NCI-H1048 (cell line): ENCODE results near the gene ANGPTL8.

ENCODE experiments used
- DNase-seq: peaks from one replicate; lab custom pipeline; 2025; lab: John Stamatoyannopoulos, UW

Gene ANGPTL8

DNA sequence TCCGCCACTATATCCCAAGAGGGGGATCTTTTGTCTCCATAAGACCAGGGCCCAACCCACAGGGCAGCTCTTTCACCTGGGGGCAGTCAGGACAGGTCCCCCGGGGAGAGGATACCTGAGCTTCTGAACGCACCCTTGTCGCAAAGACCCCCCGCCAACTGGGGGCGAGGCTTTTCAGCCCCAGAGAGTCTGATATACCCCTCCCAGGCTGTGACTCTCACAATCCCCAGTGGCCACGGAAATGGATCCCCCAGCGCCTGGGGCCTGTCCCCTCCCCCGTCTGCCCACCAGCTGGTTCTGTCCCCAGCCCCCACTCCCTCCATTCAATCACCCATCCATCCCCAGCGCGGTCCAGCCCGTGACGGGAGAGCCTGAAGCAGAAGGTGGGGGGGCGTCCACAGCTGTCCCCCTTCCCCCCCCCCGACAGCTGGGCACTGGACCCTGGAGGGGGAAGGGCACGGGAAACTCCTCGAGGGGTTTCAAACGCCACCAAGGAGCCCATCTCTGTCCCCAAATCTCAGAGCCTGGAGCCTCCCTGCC, 22.1 kb downstream of the ANGPTL8 start:
- DNase-seq, result no peak

DNA sequence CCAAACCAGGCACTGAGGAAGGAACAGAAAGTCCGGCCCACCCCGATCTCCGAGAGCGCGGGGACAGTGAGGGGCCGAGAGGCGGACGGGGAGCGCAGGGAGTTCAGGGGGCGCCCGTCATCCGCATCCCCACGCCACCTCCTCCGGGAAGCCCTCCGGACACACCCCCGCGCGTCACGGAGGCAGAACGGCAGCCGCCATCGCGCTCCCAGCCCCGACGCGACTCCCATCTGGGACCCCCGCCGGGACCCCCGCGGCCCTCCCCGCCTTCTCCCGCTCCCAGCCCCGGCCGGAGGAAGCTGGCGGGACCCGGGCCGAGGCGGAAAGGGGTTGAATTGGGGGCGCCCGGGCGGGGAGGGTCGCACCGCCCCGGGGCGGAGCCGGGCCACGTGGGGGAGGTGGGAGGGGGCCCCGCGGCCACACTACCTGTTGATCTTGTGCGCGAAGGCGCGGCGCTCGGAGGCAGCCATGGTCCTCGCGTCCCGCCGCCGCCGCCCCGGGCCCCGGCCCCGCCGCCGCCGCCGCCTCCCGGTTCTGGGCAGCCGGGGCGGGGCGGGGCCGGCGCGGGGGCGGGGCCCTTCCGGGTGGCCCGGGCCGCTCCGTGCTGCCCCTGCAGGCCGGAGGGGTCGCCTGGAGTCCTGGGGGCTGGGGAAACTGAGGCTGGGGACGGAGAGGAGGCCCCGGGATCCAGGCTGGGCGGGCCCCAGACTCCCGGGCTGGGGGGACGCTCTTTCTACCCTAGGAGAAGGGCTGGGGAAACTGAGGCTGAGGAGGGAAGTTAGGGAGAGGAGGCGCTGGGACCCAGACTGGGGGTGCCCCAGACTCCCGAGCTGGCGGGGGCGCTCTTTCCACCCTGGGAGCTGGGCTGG, 22.8 kb downstream of the ANGPTL8 start, which contains the start of gene DOCK6:
TSS of gene DOCK6 (minus strand) at position 554 of the 869 bp plus-strand sequence. CDS start at position 470, 84 bp downstream.
- DNase-seq, result no peak

DNA sequence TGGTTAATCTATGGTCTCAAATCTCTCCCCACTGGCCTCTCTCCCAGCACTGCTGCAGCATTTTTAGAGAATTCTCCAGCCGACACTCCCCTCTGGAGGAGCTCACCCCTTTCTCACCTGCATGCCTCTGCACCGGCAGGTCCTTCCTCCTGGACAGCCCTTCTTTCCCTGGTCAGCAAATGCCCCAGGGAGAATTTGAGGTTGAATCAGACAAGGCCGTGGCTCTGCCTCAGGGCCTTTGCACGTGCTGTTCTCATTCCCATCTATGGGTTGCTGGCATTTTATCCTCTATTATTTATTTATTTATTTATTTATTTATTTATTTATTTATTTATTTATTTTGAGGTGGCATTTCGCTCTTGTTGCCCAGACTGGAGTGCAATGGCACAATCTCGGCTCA, 24.3 kb downstream of the ANGPTL8 start:
- DNase-seq, result no peak

DNA sequence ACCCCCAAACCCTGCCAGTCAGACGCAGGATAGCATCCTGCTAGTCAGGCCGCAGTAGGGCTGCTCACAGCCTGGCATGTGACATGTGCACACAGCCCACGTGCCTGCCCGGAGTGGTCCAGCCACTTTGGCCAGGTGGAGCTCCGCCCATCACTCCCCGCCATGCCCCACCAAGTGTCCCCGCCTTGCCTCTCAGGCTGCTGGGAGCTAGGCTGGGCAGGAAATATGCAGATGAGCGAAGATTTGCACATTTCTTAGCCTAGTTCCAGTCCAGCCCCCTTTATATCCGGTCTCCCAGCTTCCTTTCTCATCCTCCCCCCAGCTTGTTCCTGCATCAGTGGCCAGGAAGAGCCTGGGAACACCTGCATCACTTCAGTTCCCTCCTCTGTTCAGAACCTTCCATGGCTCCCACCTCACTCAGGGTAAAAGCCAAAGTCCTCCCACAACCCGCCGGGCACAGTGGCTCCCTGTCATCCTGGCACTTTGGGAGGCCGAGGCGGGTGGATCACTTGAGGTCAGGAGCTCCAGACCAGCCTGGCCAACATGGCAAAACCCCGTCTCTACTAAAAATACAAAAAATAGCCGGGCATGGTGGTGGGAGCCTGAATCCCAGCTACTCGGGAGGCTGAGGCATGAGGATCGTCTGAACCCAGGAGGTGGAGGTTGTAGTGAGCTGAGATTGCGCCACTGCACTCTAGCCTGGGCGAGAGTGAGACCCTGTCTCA, 25.2 kb downstream of the ANGPTL8 start:
- no peak for DNase-seq

DNA sequence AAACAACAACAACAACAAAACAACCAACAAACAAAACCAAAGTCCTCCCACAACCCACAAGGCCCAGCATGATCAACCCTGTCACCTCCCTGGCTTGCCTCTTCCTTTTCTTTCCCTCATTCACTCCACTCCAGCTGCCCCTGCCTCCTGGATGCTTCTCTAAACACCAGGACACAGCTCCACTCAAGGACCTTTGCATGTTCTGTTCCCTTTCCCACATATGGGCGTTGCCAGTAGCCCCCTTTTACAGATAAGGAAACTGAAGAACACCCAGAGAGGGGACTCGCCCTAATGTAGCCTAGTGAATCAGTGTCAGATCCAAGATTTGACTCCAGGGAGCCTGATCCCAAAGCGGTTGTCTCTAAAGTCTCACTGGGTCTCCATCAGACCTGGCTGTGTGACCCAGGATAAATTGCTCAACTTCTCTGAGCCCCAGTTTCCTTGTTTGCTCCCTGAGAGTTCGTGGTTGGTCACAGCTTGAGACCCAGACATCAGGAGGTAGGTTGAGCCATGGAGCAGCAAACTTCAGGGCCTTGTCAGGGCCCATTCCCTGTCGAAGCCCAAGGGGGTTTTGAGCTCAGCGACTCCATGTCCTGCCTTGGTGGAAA, 25.9 kb downstream of the ANGPTL8 start:
- no peak for DNase-seq

DNA sequence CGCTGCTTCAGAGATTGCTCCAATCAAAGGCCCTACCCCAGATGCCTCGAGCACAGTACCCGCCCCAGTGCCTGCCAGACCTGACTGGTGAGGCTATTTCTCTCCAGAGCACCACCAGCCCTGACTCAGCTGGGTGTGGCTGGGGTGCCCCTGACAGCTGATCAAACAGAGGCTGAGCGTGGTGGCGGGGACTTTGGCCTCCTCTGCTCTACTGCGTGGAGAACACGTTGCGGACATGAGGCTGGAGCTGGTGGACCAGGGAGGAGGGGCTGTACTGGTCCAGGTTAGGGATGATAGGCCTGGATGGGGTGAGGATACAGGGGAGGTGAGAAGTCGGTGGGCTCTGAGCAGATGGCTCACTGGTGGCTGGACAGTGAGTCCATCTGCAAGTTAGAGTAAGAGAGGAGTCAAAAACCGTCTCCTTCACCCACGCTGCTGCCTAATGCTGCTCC, 26.4 kb downstream of the ANGPTL8 start:
- DNase-seq, result no peak

DNA sequence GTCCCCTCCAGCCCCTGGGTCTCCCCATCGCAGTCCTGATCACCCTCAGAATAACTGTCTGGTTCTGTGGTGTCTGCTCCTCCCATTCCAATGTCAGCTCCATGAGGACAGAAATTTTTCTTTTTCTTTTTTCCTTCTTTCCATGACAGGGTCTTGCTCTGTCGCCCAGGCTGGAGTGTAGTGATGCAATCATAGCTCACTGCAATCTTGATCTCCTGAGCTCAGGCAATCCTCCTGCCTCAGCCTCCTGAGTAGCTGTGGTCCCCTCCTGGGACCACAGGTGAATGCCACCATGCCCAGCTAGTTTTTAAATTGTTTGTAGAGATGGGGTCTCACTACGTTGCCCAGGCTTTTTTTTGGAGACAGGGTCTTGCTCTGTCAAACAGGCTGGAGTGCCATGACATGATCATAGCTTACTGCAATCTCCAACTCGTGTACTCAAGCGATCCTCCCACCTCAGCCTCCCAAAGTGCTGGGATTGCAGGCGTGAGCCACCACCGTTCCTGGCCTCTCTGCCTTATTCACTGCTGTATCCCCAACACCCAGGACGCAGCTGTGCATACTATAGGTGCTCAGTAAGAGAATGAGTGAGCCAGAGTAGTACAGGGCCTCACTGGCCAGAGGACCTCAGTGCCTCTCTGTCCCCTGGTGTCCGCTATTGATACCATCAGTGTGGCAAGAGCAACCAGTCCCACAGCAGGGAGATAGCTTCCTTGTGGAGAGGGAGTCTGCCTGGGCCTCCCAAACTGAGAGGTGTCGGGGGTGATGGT, 28.1 kb downstream of the ANGPTL8 start:
- no peak for DNase-seq

DNA sequence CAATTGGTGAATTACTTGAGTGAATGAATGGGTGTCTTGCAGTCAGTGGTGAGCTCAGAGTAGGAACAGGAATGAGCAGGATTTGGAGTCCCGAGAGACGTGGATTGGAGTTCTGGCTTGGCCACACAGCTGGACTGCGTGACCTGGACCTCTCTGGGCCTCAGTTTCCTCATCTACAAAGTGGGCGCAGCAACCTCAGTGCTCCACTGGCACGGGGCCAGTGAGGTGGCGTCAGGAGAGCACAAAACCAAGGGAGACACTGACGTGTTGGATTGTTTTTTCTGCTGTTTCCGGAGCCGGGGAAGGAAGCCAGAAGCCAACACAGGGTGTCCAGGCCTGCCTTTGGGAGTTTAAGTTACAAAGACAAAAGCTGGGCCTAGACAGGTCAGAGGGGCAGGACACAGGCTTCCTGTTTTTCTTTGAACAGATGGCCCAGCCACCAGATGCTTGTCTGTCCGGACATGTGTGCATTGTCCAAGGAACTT, 29.4 kb downstream of the ANGPTL8 start:
- DNase-seq, result no peak

DNA sequence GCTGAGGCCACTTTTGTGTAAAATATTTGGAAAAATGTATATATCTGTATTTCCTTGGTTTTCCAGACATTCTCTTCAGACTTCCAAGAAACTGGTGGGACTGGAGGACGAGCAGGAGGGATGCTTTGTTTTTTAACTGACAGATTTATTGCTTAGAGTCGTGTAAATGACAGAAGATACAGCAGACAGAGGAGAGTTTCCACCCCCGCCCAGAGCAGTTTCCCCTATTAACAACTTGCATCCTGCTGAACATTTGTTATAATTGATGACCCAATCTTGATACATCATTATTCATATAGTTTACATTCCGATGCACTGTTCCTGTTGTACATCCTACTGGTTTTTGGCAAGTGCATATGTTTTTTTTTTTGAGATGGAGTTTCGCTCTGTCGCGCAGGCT, 30.0 kb downstream of the ANGPTL8 start:
- DNase-seq, result no peak

DNA sequence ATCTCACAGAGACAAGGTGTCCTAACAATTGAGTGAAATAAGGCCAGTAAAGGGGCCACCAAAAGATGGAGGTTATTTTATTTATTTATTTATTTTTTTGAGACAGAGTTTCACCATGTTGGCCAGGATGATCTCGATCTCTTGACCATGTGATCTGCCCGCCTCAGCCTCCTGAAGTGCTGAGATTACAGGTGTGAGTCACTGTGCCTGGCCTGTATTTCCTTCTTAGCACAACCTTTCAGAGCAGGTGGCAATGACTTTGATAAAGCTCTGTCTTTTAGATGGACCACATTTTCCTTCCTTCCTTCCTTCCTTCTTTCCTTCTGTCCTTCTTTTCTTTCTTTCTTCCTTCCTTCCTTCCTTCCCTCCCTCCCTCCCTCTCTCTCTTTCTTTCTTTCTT, 33.9 kb downstream of the ANGPTL8 start:
- no peak for DNase-seq

DNA sequence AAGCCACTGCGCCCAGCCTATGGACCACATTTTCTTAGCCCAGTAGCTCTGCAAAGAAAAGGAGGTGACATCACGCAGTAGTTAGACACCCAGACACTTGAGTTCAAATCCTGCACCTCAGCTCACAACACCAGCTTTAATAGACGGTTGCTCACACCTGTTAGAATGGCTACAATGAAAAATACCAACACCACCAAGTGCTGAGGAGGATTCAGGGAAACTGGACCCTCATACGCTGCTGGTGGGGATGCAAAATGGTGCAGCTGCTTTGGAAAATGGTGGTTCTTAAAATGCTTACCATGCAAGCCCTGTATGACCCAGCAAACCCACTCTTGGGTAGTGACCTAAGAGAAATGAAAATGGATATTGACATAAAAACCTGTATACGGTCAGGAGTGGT, 34.6 kb downstream of the ANGPTL8 start:
- no peak for DNase-seq

DNA sequence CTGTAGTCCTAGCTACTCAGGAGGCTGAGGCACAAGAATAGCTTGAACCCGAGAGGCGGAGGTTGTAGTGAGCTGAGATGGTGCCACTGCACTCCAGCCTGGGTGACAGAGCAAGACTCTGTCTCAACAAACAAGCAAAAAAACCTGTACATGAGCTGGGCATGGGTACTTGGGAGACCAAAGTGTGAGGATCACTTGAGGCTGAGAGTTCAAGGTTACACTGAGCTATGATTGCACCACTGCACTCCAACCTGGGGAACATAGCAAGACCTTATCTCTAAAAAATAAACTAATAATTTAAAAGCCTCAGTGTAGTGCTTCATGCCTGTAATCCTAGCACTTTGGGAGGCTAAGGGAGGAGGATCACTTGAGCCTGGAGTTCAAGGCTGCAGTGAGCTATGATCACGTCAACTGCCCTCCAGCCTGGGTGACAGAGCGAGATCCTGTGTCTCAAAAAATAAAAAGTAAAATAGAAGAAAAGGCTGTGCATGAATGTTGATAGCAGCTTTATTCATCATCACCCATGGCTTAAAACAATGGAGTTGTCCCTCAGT, 35.2 kb downstream of the ANGPTL8 start:
- no peak for DNase-seq

DNA sequence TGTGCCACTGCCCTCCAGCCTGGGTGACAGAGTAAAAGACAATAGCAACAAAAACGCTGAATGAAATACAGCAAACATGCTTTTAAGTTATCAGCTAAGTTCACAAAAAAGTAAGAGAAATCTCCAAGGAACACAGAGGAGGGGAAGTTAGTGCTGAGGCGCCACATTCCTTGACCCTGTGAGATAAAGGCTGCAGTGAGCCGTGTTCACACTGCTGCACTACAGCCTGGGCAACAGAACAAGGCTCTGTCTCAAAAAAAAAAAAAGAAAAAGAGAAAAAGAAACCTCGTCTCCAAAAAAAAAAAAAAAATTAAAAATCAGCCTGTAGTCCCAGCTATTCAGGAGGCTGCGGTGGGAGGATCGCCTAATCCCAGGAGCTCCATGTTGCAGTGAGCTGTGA, 39.3 kb downstream of the ANGPTL8 start:
- DNase-seq, result no peak

DNA sequence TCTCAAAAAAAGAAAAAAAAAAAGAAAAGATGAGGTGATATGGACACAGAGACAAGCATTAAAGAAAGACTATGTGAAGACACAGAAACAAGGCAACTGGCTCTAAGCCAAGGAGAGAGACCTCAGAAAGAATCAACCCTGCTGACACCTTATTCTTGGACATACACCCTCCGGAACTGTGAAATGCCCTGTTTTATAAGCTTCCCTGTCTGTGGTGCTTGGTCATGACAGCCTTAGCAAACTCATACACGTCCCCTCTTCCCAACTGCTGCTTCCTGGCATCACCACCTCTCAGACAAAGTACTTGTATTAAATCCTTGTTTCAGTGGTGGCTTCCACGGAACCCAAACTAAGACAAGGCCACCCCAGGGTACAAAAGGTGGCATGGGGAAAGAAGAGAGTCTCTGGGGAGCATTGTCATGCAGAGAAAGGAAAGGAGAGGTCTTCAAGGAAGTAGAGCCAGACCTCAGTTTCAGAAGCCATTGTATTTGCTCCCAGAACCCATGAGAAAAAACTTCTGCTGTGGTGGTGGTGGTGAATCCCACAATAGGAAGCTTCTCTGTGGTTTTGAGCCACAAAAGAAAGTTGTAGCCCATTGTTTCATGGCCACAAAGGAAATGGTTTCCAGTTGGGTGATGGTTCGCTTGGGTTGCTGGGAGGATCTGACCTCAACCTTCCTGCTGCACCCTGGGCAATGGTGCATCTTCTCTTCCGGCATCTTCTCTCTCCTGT, 40.3 kb downstream of the ANGPTL8 start:
- DNase-seq, result no peak

DNA sequence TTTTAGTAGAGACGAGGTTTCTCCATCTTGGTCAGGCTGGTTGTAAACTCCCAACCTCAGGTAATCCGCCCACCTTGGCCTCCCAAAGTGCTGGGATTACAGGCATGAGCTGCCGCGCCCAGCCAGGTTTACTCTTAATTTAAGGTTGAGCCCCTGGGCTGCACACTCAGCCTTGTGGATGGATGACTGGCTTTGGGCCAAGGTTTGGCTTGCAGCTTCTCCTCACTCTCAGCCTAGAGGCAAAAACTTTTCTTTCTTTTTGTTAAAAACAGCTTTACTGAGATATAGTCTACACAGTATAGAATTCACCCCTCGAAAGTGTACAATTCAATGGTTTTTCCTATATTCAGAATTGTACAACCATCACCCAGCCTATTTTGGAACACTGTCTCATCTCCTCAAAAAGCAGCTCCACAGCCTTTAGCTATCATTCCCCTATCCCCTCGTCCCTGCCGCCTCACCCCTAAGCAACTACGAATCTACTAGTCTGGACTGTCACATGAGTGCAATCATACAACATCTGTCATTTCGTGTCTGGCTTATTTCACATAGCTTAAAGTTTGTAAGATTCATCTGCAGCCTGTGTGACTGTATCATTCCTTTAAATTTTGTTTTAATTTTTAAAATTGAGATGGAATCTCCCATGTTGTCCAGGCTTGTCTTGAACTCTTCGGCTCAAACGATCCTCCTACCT, 42.1 kb downstream of the ANGPTL8 start:
- DNase-seq, result no peak

DNA sequence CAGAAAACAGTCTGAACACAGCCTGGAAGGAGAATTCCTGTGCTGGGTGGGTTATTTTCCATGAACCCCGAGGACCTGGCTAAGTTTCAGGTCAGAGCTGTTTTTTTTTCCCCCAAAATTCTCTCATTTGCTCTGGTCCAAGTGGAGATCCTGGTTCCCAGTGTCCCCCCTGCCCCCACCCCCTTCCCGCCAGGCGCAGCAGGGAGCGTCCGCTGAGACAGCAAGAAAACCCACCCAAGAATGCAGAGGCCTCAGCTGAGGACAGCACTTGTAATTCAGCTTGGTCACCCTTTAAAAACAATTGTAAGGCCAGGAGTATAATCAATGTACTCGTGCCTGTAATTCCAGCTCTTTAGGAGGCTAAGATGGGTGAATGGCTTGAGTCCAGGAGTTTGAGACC, 45.1 kb downstream of the ANGPTL8 start:
- no peak for DNase-seq

DNA sequence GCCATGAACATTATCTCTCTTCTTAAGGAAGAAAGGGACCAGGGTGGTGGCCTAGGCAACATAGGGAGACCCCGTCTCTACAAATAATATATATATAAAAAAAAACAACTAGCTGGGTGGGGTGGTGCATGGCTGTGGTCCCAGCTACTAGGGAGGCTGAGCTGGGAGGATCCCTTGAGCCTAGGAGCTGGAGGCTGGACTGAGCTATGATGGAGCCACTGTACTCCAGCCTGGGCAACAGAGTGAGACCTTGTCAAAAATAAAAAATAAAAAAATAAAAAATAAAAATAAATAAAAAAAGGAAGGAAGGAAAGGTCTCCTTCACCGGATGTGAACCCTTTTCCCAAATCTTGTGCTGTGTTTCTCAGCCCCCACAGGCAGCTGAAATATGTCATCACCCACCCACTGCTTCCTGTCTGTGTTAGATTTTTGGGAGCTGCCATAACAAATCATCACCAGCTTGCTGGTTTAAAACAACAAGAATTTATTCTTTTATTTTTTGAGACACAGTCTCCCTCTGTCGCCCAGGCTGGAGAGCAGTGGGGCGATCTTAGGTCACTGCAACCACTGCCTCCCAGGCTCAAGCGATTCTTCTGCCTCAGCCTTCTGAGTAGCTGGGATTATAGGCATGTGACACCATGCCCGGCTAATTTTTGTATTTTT, 47.0 kb downstream of the ANGPTL8 start:
- no peak for DNase-seq

DNA sequence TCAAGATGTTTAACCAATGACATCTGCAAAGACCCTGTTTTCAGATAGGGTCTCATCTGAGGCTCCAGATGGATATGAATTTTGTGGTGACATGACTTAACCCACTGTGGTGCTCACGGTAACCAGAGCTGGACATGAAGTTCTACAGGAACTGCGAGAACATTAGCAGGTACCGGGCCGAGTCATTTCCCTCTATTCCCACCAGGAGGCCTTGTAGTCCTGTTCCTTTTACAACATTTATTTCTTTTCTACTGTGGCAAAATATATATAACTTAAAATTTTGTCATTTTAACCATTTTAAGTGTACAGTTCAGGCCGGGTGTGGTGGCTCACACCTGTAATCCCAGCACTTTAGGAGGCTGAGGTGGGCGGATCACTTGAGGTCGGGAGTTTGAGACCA, 48.9 kb downstream of the ANGPTL8 start:
- no peak for DNase-seq

DNA sequence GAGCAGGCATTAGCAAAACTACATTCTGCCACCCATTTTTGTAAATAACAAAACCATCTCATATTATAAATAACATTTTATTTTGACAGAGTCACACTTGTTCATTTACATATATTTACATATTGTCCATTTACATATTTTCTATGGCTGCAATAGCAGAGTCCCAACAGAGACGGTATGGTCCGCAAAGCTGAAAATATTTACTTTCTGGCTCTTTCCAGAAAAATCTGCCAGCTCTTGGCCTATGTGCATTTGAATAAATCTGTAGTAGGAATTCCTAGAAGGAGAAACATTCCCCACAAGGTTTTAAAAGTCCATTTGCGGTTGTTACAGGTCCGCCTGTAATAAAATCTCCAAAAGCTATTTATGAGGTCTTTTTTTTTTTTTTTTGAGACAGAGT, 50.8 kb downstream of the ANGPTL8 start:
- DNase-seq, result no peak
